GM19467 (cell line): Measurements from ENCODE around the gene CPED1.
"Not testable (repeated sequence)": the region's sequence is repeated elsewhere in the genome, so short reads cannot be mapped to it uniquely, and the experiment has no call there.

Experiments
- ATAC-seq: cut with Tn5 transposase; IDR thresholded peaks from one replicate; pipeline ENCODE4 v1.9.1; 2021; ENCODE audit warnings: mild to moderate bottlenecking, moderate library complexity; ENCODE audit not compliant: unreplicated experiment

CPED1 gene

GRCh38 chr7:121061677-121062582 lies 73.4 kb downstream of the CPED1 start:
- no peak for ATAC-seq

GRCh38 chr7:121062671-121063279 lies 74.3 kb downstream of the CPED1 start:
- ATAC-seq: no peak

GRCh38 chr7:121067717-121068116 lies 79.2 kb downstream of the CPED1 start:
- not testable (repeated sequence) for ATAC-seq

GRCh38 chr7:121069346-121070100 lies 81.0 kb downstream of the CPED1 start:
- ATAC-seq: no peak

GRCh38 chr7:121071132-121071531 lies 82.6 kb downstream of the CPED1 start:
- ATAC-seq: no peak

- no peak for ATAC-seq
Measured at GRCh38 chr7:121071662-121072061, 83.2 kb downstream of the CPED1 start.

- no peak for ATAC-seq
Measured at GRCh38 chr7:121072826-121073225, 84.3 kb downstream of the CPED1 start.

- no peak for ATAC-seq
Measured at GRCh38 chr7:121073463-121074099, 85.1 kb downstream of the CPED1 start.

- ATAC-seq: not testable (repeated sequence)
Measured at GRCh38 chr7:121075424-121075841, 86.9 kb downstream of the CPED1 start.

GRCh38 chr7:121075952-121076349 lies 87.4 kb downstream of the CPED1 start:
- ATAC-seq: no peak

- no peak for ATAC-seq
Measured at GRCh38 chr7:121076350-121077164, 88.0 kb downstream of the CPED1 start.

GRCh38 chr7:121077165-121077630 lies 88.7 kb downstream of the CPED1 start:
- no peak for ATAC-seq

GRCh38 chr7:121078701-121079227 lies 90.3 kb downstream of the CPED1 start:
- no peak for ATAC-seq

- no peak for ATAC-seq
Measured at GRCh38 chr7:121079425-121080169, 91.1 kb downstream of the CPED1 start.

- no peak for ATAC-seq
Measured at GRCh38 chr7:121080257-121080912, 91.9 kb downstream of the CPED1 start.

- ATAC-seq: no peak
Measured at GRCh38 chr7:121080913-121081326, 92.4 kb downstream of the CPED1 start.

GRCh38 chr7:121081327-121081936 lies 92.9 kb downstream of the CPED1 start:
- peak; percentile 83 for ATAC-seq
